ENCODE measurements around the gene CPLX3.
A peak's percentile ranks its signal among the peaks of the same experiment; 100 is the strongest.

The CPLX3 gene

DNA sequence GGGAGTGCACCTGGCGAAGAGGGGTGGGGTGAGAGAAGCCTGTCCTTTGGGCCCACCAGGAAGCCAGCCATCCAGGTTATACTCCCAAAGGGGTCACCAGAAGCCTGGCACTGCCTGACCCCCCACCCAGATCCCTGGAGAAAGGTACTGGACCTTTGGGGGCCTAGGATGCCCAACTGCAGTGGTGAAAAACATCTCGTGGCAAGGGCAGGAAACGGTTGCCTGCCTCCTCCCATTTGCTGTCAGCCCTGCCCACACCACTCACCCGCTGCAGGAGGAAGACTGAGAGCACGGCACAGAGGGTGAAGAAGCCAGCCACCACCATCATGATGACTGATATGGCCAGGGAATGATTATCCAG is 18.8 kb downstream of the CPLX3 start:
- no peak for DNase-seq

DNA sequence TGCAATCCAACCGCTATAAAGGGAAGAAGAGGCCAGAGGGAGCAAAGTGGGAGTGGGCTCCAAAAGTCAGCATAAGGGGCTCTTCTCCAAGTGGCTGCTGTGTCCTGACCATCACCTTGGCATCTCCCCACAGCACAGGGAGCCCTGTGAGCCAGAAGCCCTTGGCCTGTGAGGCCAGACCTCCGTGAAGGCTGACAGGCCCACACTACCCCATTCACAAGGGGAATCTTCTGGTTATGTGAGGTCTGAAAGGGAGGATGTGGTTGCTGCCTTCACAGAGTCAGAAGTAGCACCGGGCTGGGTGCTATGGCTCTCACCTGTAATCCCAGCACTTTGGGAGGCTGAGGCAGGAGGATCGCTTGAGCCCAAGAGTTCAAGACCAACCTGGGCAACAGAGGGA is 19.2 kb downstream of the CPLX3 start:
- no peak for DNase-seq

DNA sequence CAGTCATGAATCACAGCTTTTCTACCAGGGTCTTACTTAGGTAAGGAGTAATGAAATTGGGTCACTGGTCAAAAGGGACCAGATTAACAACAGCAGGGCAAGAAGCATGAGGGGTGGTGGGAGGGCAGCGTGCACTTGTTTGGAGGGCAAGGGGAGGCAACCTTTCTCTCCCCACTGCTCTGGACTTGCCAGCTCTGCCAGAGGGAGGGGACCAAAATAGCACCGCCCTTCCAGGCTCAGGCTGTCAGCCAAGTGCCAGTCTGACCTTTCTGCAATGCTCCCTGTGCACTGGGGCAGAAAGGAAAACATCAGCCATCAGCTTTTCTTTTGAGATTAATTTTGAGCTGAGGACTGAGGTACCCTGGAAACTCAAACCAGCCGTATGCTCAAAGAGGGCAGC is 21.0 kb downstream of the CPLX3 start:
- peak; percentile 45 for DNase-seq

GRCh38 chr15:74850393-74850792 is 24.0 kb downstream of the CPLX3 start:
- no peak for DNase-seq

GRCh38 chr15:74851960-74852359 is 25.5 kb downstream of the CPLX3 start:
- DNase-seq = no peak

GRCh38 chr15:74854453-74855022 is 28.1 kb downstream of the CPLX3 start:
- no peak for DNase-seq

DNA sequence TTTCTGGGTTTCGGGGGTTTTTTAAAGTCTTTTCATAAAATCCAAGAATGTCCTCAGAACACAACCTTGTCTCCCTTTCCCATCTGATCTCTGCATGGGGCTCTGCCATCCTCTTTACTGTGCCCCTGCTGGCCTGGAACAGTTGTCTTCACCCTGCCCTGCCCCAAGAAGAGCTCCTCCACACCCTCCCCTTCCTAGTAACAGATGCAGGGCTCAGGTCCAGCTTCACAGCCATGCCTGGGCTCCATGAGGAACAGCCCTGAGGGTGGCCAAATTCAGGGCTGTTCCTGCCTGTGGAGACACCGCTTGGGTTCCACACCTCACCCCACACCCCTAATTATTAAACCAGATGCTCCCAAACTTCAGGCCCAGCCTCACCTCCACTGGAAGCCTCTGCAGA is 29.4 kb downstream of the CPLX3 start:
- DNase-seq = no peak

GRCh38 chr15:74856537-74856936 is 30.1 kb downstream of the CPLX3 start:
- DNase-seq = no peak

- no peak for DNase-seq
Observed at GRCh38 chr15:74857082-74857655, 30.7 kb downstream of the CPLX3 start.

DNA sequence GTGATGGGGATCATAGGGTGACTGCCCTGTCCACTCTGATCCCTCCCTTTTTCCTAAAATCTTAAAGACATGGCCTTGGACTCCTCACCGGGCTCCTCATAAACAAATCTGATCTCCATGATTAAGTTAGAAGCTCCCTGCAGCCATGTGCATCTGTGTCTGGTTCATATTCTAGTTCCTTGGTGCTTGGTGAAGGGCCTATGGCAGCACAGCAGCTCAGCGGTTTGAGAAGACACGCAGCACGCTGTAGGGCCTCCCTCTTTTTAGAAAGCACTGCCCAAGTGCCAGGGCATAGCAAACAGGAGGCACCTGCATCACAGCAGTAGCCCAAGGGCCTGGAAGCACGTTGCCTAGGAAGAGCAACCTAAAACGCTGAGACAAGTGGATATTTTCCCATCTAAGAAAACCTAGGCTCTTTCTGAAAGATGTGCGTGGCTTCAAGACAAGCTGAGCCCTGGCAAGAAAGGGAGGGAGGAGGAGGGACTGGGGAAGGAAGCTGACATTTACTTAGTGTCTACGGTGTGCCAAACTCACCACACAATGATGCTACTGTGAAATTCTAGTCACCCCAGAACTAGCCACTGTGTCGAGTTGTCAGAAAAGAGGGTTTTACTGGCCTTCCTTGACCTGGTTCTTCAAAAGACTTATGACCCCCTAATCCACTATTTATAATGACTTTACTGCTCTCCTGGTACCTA is 31.4 kb downstream of the CPLX3 start:
- DNase-seq = no peak

- DNase-seq = no peak
Observed at GRCh38 chr15:74858369-74858740, 31.9 kb downstream of the CPLX3 start.

DNA sequence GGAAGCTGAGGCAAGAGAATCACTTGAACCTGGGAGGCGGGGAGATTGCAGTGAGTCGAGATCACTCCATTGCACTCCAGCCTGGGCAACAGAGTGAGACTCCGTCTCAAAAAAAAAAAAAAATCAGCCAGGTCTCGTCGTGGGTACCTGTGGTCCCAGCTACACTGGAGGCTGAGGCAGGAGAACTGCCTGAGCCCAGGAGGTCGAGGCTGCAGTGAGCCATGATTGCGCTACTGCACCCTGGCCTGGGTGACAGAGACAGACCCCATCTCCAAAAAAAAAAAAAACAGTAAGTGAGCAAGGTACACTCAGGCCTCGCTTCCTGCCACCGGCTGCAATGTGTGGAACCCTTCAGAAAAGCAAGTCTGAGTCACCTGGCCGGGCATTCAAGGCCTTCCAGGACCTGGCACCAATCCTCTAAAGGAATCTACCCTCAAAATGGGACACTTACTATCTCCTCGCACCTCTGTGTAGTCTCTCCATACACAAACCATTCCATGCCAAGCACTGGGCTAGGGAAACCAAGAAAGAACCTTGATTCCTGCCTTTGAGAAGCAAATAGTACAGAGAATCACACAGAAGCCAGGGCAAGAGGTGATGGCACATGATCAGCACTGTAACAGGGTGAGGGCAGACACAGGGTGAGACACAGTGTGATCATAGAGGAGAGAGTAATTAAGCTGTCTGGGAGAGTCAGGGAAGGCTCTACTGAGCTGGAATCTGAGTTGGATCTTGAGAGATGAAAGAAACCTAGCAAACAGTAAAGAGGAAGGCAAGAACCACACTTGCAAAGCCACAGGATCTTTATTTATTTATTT is 37.0 kb downstream of the CPLX3 start:
- DNase-seq = no peak

GRCh38 chr15:74864296-74864695 is 37.9 kb downstream of the CPLX3 start:
- DNase-seq = no peak

- no peak for DNase-seq
Observed at GRCh38 chr15:74865316-74865715, 38.9 kb downstream of the CPLX3 start.

GRCh38 chr15:74866090-74866489 is 39.7 kb downstream of the CPLX3 start:
- no peak for DNase-seq

GRCh38 chr15:74867466-74868038 is 41.1 kb downstream of the CPLX3 start:
- DNase-seq = no peak

DNA sequence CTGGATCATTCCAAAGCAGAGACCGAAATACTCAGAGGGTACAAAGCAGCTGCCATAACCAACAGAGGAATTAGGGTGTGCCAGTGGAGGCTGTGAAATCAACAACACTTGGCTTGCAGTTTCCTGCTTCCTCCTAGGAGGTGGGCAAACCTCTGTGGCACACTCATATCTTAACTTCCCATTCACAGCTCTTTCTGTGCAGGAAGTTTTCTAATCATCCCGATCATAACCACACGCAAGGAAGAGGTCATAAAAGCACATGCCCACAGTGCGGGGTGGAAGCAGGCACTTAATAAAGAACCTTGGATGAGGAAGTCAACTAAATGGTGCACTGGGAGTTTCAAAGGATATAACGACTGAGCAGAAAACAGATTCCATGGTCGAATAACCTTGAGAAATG is 41.6 kb downstream of the CPLX3 start:
- no peak for DNase-seq

GRCh38 chr15:74869372-74869725 is 42.9 kb downstream of the CPLX3 start:
- no peak for DNase-seq

- no peak for DNase-seq
Observed at GRCh38 chr15:74869726-74870407, 43.4 kb downstream of the CPLX3 start.

DNA sequence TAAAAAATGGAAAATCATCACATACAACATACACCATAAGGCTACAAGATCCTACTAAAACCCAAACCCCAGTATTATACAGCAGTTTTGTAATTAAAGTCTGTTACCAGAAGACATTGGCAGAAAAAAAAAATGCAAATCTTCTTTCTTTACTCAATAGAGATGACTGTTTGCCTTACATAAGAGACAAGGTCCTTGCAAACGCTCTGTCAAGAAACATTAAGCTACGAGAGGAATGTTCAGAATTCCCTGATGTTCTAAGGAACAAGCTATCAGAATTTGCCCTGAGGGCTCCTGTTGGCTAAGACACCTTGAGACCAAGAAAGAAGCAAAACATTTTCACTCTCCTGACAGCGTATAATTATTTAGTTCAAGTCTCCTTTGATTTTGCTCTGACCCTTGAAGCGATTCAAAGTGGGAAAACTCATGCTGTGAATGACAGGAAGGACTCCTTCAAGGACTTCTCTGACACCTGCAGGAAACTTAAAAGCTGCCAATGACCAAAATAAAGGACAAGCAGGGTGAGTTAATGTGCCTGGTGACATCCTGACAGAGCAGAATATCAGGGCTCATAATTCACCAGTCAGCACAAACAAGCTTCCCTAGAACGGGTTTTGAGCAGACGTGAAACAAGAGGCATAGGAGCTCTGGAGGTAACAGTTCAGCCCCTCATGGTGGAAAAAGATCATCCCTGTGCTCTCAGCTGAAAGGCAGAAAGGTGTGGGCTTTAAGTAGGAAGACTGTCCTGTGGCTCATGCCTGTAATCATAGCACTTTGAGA is 44.2 kb downstream of the CPLX3 start:
- DNase-seq = no peak

GRCh38 chr15:74872702-74873035 is 46.2 kb downstream of the CPLX3 start:
- DNase-seq = no peak

Data from right kidney (tissue), 1 donor.